Nephron progenitor cell (in vitro differentiated cells): Measurements from ENCODE around the gene SUSD4.

Experiments used
- DNase-seq: peaks from one replicate; pipeline ENCODE4 v3.0.0; 2021
- H3K27ac Mint-ChIP-seq: 2 replicates; pipeline ENCODE4 v1.8.0; 2021; ENCODE audit warnings: mild to moderate bottlenecking, moderate library complexity, mixed read lengths
- H3K27me3 Mint-ChIP-seq: 2 replicates; pipeline ENCODE4 v1.8.0; 2021; ENCODE audit warnings: mild to moderate bottlenecking, low read depth, mixed read lengths; ENCODE audit not compliant: poor library complexity
- H3K36me3 Mint-ChIP-seq: 2 replicates; pipeline ENCODE4 v1.8.0; 2021; ENCODE audit warnings: low read depth, mixed read lengths
- H3K4me1 Mint-ChIP-seq: 2 replicates; pipeline ENCODE4 v1.8.0; 2021; ENCODE audit warnings: mixed read lengths
- H3K4me3 Mint-ChIP-seq: 2 replicates; pipeline ENCODE4 v1.8.0; 2021; ENCODE audit warnings: mild to moderate bottlenecking, moderate library complexity, mixed read lengths
- H3K9me3 Mint-ChIP-seq: 2 replicates; pipeline ENCODE4 v1.8.0; 2021; ENCODE audit warnings: mild to moderate bottlenecking, moderate library complexity, mixed read lengths
- TF ChIP-seq, protein P1 (sequence below): fragments of 200-600 bp; sonication (generic); IDR thresholded peaks from 2 replicates; pipeline ENCODE4 v1.5.0; 2021; ENCODE audit warnings: antibody characterized with exemption

The SUSD4 gene

DNA sequence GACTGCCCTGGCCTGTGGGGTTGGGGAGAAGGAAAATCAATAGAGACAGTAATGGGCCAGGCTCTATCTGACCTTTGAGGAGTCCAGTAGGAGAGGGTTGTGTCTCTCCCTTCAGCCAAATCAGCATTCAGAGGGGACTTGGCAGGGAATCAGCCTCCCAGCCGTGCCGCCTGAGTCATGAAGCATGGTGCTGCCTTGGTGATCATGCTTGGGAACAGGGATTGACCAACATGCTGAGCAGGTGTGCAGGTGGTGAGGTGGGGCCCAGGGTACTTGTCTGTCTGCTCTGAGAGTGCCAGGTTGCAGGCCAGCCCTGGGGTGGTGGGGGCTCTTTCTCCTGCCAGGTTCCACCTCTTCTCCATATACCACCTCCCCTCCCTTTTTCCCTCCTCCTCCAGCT is 162.0 kb downstream of the SUSD4 start:
- H3K4me1 Mint-ChIP-seq, result peaks cover 48% of the 10 kb centered on the region
- H3K27me3 Mint-ChIP-seq, result peaks cover 13% of the 10 kb centered on the region
- H3K9me3 Mint-ChIP-seq, result no peaks in the 10 kb centered on the region
- DNase-seq, result no peak
- no peak overlapping the region for H3K27ac Mint-ChIP-seq
- no peaks in the 10 kb centered on the region for H3K36me3 Mint-ChIP-seq
- no peak overlapping the region for H3K4me3 Mint-ChIP-seq
- TF ChIP-seq, protein P1, sequence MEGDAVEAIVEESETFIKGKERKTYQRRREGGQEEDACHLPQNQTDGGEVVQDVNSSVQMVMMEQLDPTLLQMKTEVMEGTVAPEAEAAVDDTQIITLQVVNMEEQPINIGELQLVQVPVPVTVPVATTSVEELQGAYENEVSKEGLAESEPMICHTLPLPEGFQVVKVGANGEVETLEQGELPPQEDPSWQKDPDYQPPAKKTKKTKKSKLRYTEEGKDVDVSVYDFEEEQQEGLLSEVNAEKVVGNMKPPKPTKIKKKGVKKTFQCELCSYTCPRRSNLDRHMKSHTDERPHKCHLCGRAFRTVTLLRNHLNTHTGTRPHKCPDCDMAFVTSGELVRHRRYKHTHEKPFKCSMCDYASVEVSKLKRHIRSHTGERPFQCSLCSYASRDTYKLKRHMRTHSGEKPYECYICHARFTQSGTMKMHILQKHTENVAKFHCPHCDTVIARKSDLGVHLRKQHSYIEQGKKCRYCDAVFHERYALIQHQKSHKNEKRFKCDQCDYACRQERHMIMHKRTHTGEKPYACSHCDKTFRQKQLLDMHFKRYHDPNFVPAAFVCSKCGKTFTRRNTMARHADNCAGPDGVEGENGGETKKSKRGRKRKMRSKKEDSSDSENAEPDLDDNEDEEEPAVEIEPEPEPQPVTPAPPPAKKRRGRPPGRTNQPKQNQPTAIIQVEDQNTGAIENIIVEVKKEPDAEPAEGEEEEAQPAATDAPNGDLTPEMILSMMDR, result no peak

- no peak for DNase-seq
- Mint-ChIP-seq H3K36me3 (no peaks in the 10 kb centered on the region), H3K4me3 (no peak overlapping the region), H3K9me3 (no peaks in the 10 kb centered on the region), H3K27me3 (peaks cover 13% of the 10 kb centered on the region), H3K27ac (no peak overlapping the region), H3K4me1 (peaks cover 53% of the 10 kb centered on the region)
- TF ChIP-seq, protein P1, result no peak
Measured at GRCh38 chr1:223200903-223201302, 163.1 kb downstream of the SUSD4 start.

DNA sequence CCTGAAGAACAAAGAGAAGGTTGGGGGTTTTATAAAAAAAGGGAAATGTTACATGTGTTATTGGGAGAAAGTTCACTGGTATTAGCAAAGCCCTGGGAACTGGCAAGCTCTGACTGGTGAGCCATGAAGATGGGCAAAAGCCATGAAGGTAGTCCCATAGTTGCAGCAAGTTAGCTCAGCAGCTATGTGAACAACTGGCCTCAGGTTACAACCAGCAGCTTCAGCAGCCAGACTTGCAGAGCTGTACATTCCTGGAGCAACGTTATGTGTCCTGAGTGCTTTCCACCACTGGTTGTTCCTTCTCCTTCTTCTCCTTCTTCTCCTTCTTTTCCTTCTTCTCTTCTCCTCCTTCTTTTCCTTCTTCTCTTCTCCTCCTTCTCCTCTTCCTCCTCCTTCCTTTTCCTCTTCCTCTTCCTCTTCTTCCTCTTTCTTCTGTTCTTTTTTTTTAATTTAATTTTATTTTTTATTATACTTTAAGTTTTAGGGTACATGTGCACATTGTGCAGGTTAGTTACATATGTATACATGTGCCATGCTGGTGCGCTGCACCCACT is 164.8 kb downstream of the SUSD4 start:
- Mint-ChIP-seq H3K9me3 (no peaks in the 10 kb centered on the region), H3K36me3 (no peaks in the 10 kb centered on the region), H3K4me3 (no peak overlapping the region), H3K27ac (peak overlapping the region; percentile 78), H3K4me1 (peaks cover 65% of the 10 kb centered on the region), H3K27me3 (peaks cover 10% of the 10 kb centered on the region)
- no peak for DNase-seq
- TF ChIP-seq, protein P1, result no peak

- H3K27ac Mint-ChIP-seq, result no peak overlapping the region
- TF ChIP-seq, protein P1, result no peak
- H3K4me3 Mint-ChIP-seq, result no peak overlapping the region
- H3K36me3 Mint-ChIP-seq, result no peaks in the 10 kb centered on the region
- no peaks in the 10 kb centered on the region for H3K9me3 Mint-ChIP-seq
- no peak for DNase-seq
- H3K27me3 Mint-ChIP-seq, result peaks cover 10% of the 10 kb centered on the region
- H3K4me1 Mint-ChIP-seq, result peaks cover 60% of the 10 kb centered on the region
Measured at GRCh38 chr1:223198628-223198965, 165.4 kb downstream of the SUSD4 start.

DNA sequence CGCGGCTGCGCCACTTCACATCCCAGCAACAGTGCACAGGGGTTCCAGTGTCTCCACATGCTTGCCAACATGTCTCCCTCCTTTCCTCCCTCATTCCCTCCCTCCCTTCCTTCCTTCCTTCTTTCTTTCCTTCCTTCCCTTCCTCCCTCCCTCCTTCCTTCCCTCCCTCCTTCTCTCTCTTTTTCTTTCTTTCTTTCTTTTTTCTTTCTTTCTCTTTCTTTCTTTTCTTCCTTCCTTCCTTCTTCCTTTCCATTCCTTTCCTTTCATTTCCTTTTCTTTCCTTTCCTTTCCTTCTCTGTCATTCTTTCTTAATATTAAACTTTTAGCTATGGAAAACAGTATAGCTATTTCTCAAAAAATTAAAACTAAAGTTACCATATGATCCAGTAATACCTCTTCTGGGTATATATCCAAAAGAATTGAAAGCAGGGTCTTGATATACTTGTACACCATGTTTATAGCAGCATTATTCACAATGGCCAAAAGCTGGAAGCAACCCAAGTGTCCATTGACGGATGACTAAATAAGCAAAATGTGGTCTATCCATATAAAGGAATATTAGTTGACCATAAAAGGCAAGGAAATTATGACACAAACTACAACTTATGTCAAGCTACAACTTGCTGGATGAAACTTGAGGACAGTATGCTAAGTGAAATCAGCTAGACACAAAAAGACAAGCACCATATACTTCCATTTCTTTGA is 165.9 kb downstream of the SUSD4 start:
- Mint-ChIP-seq H3K9me3 (no peaks in the 10 kb centered on the region), H3K27me3 (peaks cover 10% of the 10 kb centered on the region), H3K4me3 (no peak overlapping the region), H3K4me1 (peaks cover 56% of the 10 kb centered on the region), H3K27ac (no peak overlapping the region), H3K36me3 (no peaks in the 10 kb centered on the region)
- TF ChIP-seq, protein P1, result no peak
- no peak for DNase-seq
